Bronchial epithelial cell (primary cell): ENCODE measurements around the gene ERVFRD-1. TPM values are rescaled to one million over a fixed set of nuclear protein-coding genes. Genes with fewer than 3 reads are reported as not detected.

ENCODE experiments used
- DNase-seq: peaks from one replicate; pipeline ENCODE4 v3.0.0-alpha.2; 2010; ENCODE audit warnings: low read depth
- FAIRE-seq: peaks from 2 replicates; lab custom pipeline; 2011; peaks lifted over from hg19 to GRCh38; lab: Jason Lieb, UNC
- H3K27me3 ChIP-seq: 2 replicates; pipeline ENCODE4 v1.5.1; 2011; ENCODE audit warnings: low read length; ENCODE audit not compliant: control insufficient read depth, insufficient read depth
- H3K36me3 ChIP-seq: 2 replicates; pipeline ENCODE4 v1.5.1; 2011; ENCODE audit warnings: low read length; ENCODE audit not compliant: control insufficient read depth, insufficient read depth
- H3K4me3 ChIP-seq: 2 replicates; pipeline ENCODE4 v1.5.1; 2011; ENCODE audit warnings: mild to moderate bottlenecking, low read depth, low read length, control low read depth
- CTCF ChIP-seq: IDR thresholded peaks from 2 replicates; pipeline ENCODE4 v1.5.1; 2011; ENCODE audit warnings: mild to moderate bottlenecking, moderate library complexity, low read length, control low read depth, inconsistent platforms; ENCODE audit not compliant: insufficient read depth, severe bottlenecking
- total RNA-seq: library from RNA; depleted of rRNA; stranded (reverse); fragments of >200 nt; gene quantifications from 2 replicates; pipeline ENCODE4 v1.2.1, GENCODE V29; 2014

The ERVFRD-1 gene
- not detected in 2 replicates for total RNA-seq

- H3K27me3 ChIP-seq, result no peaks in the 10 kb centered on the region
- H3K36me3 ChIP-seq, result no peaks in the 10 kb centered on the region
- no peak within 1 kb of the TSS for H3K4me3 ChIP-seq
- TF ChIP-seq CTCF, result no peak
- FAIRE-seq (peak; percentile 68), DNase-seq (no peak)
Measured at GRCh38 chr6:11110921-11111768, at the start of gene ERVFRD-1. TSS of gene ERVFRD-1 (minus strand) at chr6:11111725. CDS start at chr6:11105310, 6,415 bp downstream.

- FAIRE-seq (no peak), DNase-seq (peak; percentile 97)
- no peaks in the 10 kb centered on the region for H3K36me3 ChIP-seq
- no peak for TF ChIP-seq CTCF
- H3K4me3 ChIP-seq, result no peak overlapping the region
- no peaks in the 10 kb centered on the region for H3K27me3 ChIP-seq
Measured at GRCh38 chr6:11160199-11160598, 48.7 kb upstream of the ERVFRD-1 start.

GRCh38 chr6:11155589-11155988 is 44.1 kb upstream of the ERVFRD-1 start:
- no peak for TF ChIP-seq CTCF
- no peak for FAIRE-seq
- no peaks in the 10 kb centered on the region for H3K36me3 ChIP-seq

GRCh38 chr6:11153447-11153846 is 41.9 kb upstream of the ERVFRD-1 start:
- Histone ChIP-seq H3K36me3 (no peaks in the 10 kb centered on the region), H3K27me3 (no peaks in the 10 kb centered on the region), H3K4me3 (no peak overlapping the region)
- DNase-seq, result no peak
- FAIRE-seq, result no peak
- TF ChIP-seq CTCF, result no peak

More at GRCh38 chr6:11155589-11155988, 44.1 kb upstream of the ERVFRD-1 start:
- Histone ChIP-seq H3K27me3 (no peaks in the 10 kb centered on the region), H3K4me3 (no peak overlapping the region)
- DNase-seq, result no peak

- no peak for DNase-seq
- no peak for FAIRE-seq
- Histone ChIP-seq H3K36me3 (no peaks in the 10 kb centered on the region), H3K27me3 (no peaks in the 10 kb centered on the region), H3K4me3 (no peak overlapping the region)
- no peak for TF ChIP-seq CTCF
Measured at GRCh38 chr6:11152581-11152980, 41.1 kb upstream of the ERVFRD-1 start.
